Upper lobe of left lung (tissue), 6 donors: ENCODE data around the gene TEX50. TPM values are rescaled to one million over a fixed set of nuclear protein-coding genes. Genes with fewer than 3 reads are reported as not detected.
"Not testable (repeated sequence)": the region's sequence is repeated elsewhere in the genome, so short reads cannot be mapped to it uniquely, and the experiment has no call there.

Experiments
- ATAC-seq, 2 donors: fragments of 200-7000 bp; cut with Tn5 transposase; one replicate each; pipeline ENCODE4 v1.9.1; 2022; ENCODE audit warnings: mild to moderate bottlenecking in 2 of 2, moderate library complexity in 2 of 2; ENCODE audit not compliant: low FRiP score in 2 of 2
- DNase-seq, 2 donors: peaks; one replicate each; pipeline ENCODE4 v3.0.0-alpha.2; 2019 to 2020
- H3K27ac ChIP-seq, 4 donors: fragments of 200-600 bp; sonication (generic); one replicate each; pipeline ENCODE4 v1.5.1; 2016 to 2019
- H3K27me3 ChIP-seq, 4 donors: fragments of 200-600 bp; sonication (generic); one replicate each; pipeline ENCODE4 v1.5.1; 2017 to 2019
- H3K36me3 ChIP-seq, 4 donors: fragments of 200-600 bp; sonication (generic); one replicate each; pipeline ENCODE4 v1.5.1; 2016 to 2019
- H3K4me1 ChIP-seq, 4 donors: fragments of 200-600 bp; sonication (generic); one replicate each; pipeline ENCODE4 v1.5.1; 2018 to 2019
- H3K4me3 ChIP-seq, 4 donors: fragments of 200-600 bp; sonication (generic); one replicate each; pipeline ENCODE4 v1.5.1; 2017 to 2019; ENCODE audit warnings: mild to moderate bottlenecking in 2 of 4, moderate library complexity in 1 of 4
- H3K9me3 ChIP-seq, 4 donors: fragments of 200-600 bp; sonication (generic); one replicate each; pipeline ENCODE4 v1.5.1; 2018 to 2019
- EP300 ChIP-seq, 4 donors: sonication (generic); formaldehyde crosslinking; IDR thresholded peaks; one replicate each; pipeline ENCODE4 v1.5.1; 2017; ENCODE audit warnings: antibody characterized with exemption in 4 of 4, control low read depth in 2 of 4
- POLR2A ChIP-seq, 4 donors: fragments of 450-650 bp; IDR thresholded peaks; one replicate each; pipeline ENCODE4 v1.5.1; 2016 to 2017; ENCODE audit warnings: antibody characterized with exemption in 4 of 4, mild to moderate bottlenecking in 2 of 4
- POLR2AphosphoS5 ChIP-seq, 2 donors: sonication (generic); formaldehyde crosslinking; IDR thresholded peaks; one replicate each; pipeline ENCODE4 v1.5.1; 2017; ENCODE audit warnings: antibody characterized with exemption in 2 of 2
- WGBS, 2 donors: methylation state at CpG; one replicate each; pipeline ENCODE4 v1.1.5; 2017 to 2018; 5-methylcytosine and 5-hydroxymethylcytosine counted together
- total RNA-seq, 6 donors: library from RNA; depleted of rRNA in 4 of 6; stranded (reverse); fragments of >200 nt in 4 of 6; gene quantifications; one replicate each; pipeline versions ENCODE4 v1.1.0 to v1.2.1, GENCODE V29; 2016 to 2021
- TF ChIP-seq, protein P1 (sequence below), 6 experiments: fragments of 450-650 bp in 4 of 6; fragments of 200-600 bp in 2 of 6; sonication (generic) in 2 of 6; IDR thresholded peaks; one replicate each; pipeline ENCODE4 v1.5.1; 2016 to 2019; ENCODE audit warnings: antibody characterized with exemption in 6 of 6
- donor health status: DM: no; HTN: no; CAD: no; lungs with moderate emphysema.
- donor health status: DM: no; HTN: yes; CAD: no; lungs with severe emphysema.

The TEX50 gene
- total RNA-seq, 6 donors from 2014 or later, result not detected

DNA sequence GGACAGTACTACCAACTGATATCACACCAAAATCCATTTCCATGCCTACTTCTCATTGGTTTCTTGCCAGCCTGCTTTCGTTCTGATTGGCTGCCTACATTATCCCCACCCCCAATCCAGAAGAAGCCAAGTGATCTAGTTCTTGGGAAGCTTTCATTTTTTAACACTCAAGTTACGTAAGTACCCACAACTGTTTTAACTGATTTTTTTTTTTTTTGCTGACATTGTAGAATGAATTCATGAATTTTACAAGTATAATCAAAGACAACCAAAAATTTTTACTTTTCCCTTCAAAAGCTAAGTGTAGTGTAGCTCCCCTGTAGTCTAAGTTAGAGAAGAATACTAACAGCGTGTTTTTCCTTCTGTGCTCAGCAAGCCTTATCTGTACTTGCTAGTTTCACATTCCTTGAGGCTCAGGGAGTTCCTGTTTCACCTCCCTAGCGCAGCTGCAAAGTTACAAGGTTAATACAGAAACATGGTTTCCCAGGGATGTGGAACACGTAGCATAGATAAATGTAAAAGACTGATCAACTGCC is 32.0 kb upstream of the TEX50 start, which contains the start of gene SLC9C2:
SLC9C2 (minus strand) TSS at position 17 of the 536 bp plus-strand sequence. CDS start 1,296 bp downstream, outside the sequence.
- WGBS, 2 donors, result 24 to 25% methylated on average over 5 of the region's 5 CpGs
- peaks cover 0 to 4% (median 0%) of the 10 kb centered on the region in 4 donors for H3K4me1 ChIP-seq
- H3K36me3 ChIP-seq, result no peaks in the 10 kb centered on the region
- TF ChIP-seq POLR2A (IDR thresholded peaks at IDR 0.05) (peak in 1 of 4 donors; percentile 22), POLR2AphosphoS5 (IDR thresholded peaks at IDR 0.05) (no peak)
- H3K27me3 ChIP-seq, result no peaks in the 10 kb centered on the region
- peak within 1 kb of the TSS in 3 of 4 donors; percentile 23 to 33 (median 27) for H3K4me3 ChIP-seq
- ATAC-seq, result peak; percentile 76 to 85
- H3K27ac ChIP-seq, result peak within 1 kb of the TSS in 3 of 4 donors; percentile 1 to 69 (median 35)
- no peaks in the 10 kb centered on the region for H3K9me3 ChIP-seq
- peak in 1 of 2 donors; percentile 30 for DNase-seq

DNA sequence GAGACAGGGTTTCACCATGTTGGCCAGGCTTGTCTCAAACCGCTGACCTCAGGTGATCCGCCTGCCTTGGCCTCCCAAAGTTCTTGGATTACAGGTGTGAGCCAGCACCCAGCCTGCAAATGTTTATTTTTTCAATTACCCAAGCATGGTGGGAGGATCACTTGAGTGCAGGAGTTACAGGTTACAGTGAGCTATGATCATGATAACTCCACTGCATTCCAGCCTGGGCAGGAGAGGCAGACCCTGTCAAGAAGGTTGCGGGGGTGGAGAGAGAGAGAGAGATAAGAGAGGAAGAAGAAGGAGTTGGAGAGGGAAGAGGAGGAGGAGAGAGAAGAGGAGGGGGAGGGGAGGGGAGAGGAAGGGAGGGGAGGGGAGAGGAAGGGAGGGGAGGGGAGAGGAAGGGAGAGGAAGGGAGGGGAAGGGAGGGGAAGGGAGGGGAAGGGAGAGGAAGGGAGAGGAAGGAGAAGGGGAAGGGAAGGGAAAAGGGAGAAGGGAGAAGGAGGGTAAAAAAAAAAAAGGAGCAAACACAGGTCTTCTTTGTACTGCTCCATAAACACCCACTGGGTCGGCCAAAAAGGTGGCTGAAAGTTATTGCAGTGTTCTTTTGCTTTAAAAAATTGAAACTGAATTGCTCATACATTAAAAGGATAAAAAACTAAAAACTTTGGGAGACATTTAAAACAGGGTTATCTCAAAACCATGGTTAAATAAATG is 26.5 kb upstream of the TEX50 start:
- no peaks in the 10 kb centered on the region for H3K27me3 ChIP-seq
- WGBS, 2 donors, result 78 to 84% methylated on average over 4 of the region's 4 CpGs
- TF ChIP-seq, protein P1, sequence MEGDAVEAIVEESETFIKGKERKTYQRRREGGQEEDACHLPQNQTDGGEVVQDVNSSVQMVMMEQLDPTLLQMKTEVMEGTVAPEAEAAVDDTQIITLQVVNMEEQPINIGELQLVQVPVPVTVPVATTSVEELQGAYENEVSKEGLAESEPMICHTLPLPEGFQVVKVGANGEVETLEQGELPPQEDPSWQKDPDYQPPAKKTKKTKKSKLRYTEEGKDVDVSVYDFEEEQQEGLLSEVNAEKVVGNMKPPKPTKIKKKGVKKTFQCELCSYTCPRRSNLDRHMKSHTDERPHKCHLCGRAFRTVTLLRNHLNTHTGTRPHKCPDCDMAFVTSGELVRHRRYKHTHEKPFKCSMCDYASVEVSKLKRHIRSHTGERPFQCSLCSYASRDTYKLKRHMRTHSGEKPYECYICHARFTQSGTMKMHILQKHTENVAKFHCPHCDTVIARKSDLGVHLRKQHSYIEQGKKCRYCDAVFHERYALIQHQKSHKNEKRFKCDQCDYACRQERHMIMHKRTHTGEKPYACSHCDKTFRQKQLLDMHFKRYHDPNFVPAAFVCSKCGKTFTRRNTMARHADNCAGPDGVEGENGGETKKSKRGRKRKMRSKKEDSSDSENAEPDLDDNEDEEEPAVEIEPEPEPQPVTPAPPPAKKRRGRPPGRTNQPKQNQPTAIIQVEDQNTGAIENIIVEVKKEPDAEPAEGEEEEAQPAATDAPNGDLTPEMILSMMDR (IDR thresholded peaks at IDR 0.05), result no peak
- TF ChIP-seq POLR2AphosphoS5 (IDR thresholded peaks at IDR 0.05) (no peak), POLR2A (IDR thresholded peaks at IDR 0.05) (no peak), EP300 (IDR thresholded peaks at IDR 0.05) (no peak)

DNA sequence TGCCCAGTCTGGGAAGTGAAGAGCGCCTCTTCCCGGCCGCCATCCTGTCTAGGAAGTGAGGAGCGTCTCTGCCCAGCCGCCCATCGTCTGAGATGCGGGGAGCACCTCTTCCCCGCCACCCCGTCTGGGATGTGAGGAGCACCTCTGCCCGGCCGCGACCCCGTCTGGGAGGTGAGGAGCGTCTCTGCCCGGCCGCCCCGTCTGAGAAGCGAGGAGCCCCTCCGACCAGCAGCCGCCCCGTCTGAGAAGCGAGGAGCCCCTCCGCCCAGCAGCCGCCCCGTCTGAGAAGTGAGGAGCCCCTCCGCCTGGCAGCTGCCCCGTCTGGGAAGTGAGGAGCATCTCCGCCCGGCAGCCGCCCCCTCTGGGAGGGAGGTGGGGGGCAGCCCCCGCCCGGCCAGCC is 22.1 kb upstream of the TEX50 start:
- not testable (repeated sequence) for H3K4me1 ChIP-seq, H3K9me3 ChIP-seq, H3K27ac ChIP-seq, H3K27me3 ChIP-seq, H3K36me3 ChIP-seq, ATAC-seq, H3K4me3 ChIP-seq
- peak in 1 of 2 donors; percentile 61 for DNase-seq
- WGBS, 2 donors, result 86 to 97% methylated on average over 16 to 18 of the region's 32 CpGs

More for the DNA sequence above, 26.5 kb upstream of the TEX50 start:
- H3K9me3 ChIP-seq, result peaks cover 0 to 3% (median 0%) of the 10 kb centered on the region in 4 donors
- H3K36me3 ChIP-seq, result no peaks in the 10 kb centered on the region
- no peak overlapping the region for H3K4me3 ChIP-seq
- no peaks in the 10 kb centered on the region for H3K4me1 ChIP-seq
- ATAC-seq (no peak), DNase-seq (no peak)
- no peak overlapping the region for H3K27ac ChIP-seq

DNA sequence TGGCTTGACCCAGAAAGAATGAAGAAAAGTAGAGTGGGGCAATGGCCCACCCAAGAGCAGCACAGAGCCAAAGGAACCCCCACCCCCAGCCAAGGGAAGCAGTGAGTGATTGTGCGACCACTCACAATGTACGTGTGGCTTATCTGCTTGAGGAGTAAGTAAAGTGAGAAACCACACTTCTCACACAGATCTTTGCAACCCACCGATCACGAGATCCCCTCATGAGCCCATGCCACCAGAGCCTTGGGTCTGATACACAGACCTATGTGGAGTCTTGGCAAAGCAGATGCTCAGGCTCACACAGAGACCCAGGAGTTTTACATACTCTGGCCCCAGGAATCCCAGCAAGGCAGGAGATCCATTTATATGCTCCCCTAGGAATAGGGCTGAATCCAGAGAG is 18.3 kb upstream of the TEX50 start:
- ATAC-seq (no peak), DNase-seq (no peak)
- H3K4me1 ChIP-seq, result no peaks in the 10 kb centered on the region
- 81 to 90% methylated on average over 4 of the region's 4 CpGs for WGBS, 2 donors
- H3K9me3 ChIP-seq, result peaks cover 4 to 29% (median 13%) of the 10 kb centered on the region in 4 donors
- H3K27me3 ChIP-seq, result no peaks in the 10 kb centered on the region
- H3K4me3 ChIP-seq, result no peak overlapping the region
- TF ChIP-seq POLR2A (IDR thresholded peaks at IDR 0.05), result no peak
- no peak for TF ChIP-seq POLR2AphosphoS5 (IDR thresholded peaks at IDR 0.05)
- TF ChIP-seq, protein P1 (IDR thresholded peaks at IDR 0.05), result no peak
- TF ChIP-seq EP300 (IDR thresholded peaks at IDR 0.05), result no peak
- H3K27ac ChIP-seq, result no peak overlapping the region
- H3K36me3 ChIP-seq, result no peaks in the 10 kb centered on the region

DNA sequence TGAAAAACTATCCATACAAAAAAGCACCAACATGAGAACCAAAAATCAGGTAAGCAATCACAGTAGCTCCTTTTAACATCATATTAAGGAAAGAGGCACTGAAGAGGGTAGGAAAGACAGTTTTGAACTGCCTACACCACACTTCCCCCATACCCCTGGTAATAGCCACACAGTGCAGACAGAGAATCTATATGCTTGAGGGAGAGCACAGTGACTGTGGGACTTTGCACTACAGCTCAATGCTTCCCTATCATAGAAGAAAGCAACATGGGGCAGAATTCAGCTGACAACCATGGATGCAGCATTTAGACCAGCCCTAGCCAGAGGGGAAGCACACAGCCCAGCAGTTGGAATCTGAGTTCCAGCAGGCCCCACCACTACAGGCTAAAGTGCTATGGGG is 7.9 kb upstream of the TEX50 start:
- ATAC-seq, result no peak
- TF ChIP-seq POLR2AphosphoS5 (IDR thresholded peaks at IDR 0.05) (no peak), EP300 (IDR thresholded peaks at IDR 0.05) (no peak), POLR2A (IDR thresholded peaks at IDR 0.05) (no peak)
- TF ChIP-seq, protein P1 (IDR thresholded peaks at IDR 0.05), result no peak
- Histone ChIP-seq H3K27ac (no peak overlapping the region), H3K27me3 (no peaks in the 10 kb centered on the region), H3K36me3 (no peaks in the 10 kb centered on the region), H3K4me1 (no peaks in the 10 kb centered on the region), H3K9me3 (no peaks in the 10 kb centered on the region), H3K4me3 (no peak overlapping the region)
- no peak for DNase-seq
